B cell (primary cell): Measurements from ENCODE around the gene TCF12.

Experiments used
- CTCF ChIP-seq: fragments of 200-600 bp; IDR thresholded peaks from one replicate; pipeline ENCODE4 v1.8.0; 2022; ENCODE audit warnings: antibody characterized with exemption, mild to moderate bottlenecking
- EZH2 ChIP-seq: IDR thresholded peaks from 2 replicates; pipeline ENCODE4 v1.6.1; 2012; ENCODE audit warnings: borderline replicate concordance, low read depth, mild to moderate bottlenecking, moderate library complexity, low read length; ENCODE audit not compliant: insufficient read depth, poor library complexity, severe bottlenecking

- TF ChIP-seq CTCF: no peak
- TF ChIP-seq EZH2: no peak
Measured at GRCh38 chr15:56886363-56886931, 32.0 kb upstream of the TCF12 start.
